ENCODE results near the gene CAP1. TPM values are rescaled to one million over a fixed set of nuclear protein-coding genes. Genes with fewer than 3 reads are reported as not detected.

Gene CAP1
- total and polyA plus RNA-seq, 2 donors (not counting 3 experiments of a cell fraction or from before 2014, with no cell fraction given): 191 to 427 TPM

DNA sequence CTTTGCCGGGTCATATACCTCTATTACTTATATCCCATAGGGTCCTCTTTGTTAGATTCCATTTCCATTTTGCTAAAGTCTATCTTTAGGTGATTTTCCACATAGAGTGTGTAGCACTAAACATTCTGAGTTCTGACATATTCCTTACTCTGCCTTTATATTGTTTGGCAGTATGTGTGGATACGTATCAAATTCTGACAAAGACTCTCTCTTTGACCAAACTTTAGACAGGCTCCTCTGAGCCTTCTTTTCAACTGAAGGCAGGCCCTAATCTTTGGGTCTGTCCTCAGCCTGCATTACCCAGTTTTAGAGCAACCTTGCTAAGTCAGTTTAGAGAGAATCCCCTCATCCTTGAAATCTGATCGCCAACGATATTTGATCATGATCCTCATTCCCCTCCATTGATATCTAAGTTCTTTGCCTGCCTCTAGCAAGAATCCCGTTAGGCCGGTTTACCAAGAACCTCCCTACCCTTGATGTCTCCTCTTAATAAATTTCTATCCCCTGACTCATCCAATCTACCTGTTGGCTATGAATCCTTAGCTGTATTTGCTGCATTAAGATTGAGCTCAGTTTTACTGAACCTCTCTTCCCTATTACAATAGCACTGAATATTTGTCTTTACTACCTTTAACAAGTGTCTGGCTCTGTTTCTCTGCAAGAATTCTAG, 66.9 kb downstream of the CAP1 start:
- FAIRE-seq (no peak), DNase-seq (ENCODE audit: low read depth, low spot score) (no peak)
- Histone ChIP-seq H3K27ac (ENCODE audit: insufficient read depth, low read depth, low read length) (no peak overlapping the region), H3K9me3 (replicated peaks; ENCODE audit: control insufficient read depth, insufficient read depth, low read length) (no peaks in the 10 kb centered on the region), H3K9ac (replicated peaks; ENCODE audit: extremely low read depth, insufficient read depth, low read length) (no peak overlapping the region), H3K4me2 (ENCODE audit: insufficient read depth, low read length) (no peak overlapping the region), H2AFZ (ENCODE audit: low read depth, low read length) (no peak overlapping the region), H3K36me3 (ENCODE audit: control insufficient read depth in 2 of 2, extremely low read depth in 1 of 2, insufficient read depth in 2 of 2, low read length in 2 of 2) (no peaks in the 10 kb centered on the region), H4K20me1 (replicated peaks; ENCODE audit: control insufficient read depth, extremely low read depth, insufficient read depth, low read length) (no peaks in the 10 kb centered on the region), H3K27me3 (ENCODE audit: control insufficient read depth in 2 of 2, insufficient read depth in 2 of 2, low read length in 2 of 2) (peaks cover 6 to 12% of the 10 kb centered on the region in 2 experiments), H3K4me3 (replicated peaks in 1 of 3; ENCODE audit: insufficient read depth in 1 of 3, low read depth in 1 of 3, low read length in 3 of 3) (no peak overlapping the region), H3K79me2 (ENCODE audit: control insufficient read depth, insufficient read depth, low read length) (no peaks in the 10 kb centered on the region), H3K9me1 (replicated peaks; ENCODE audit: control insufficient read depth, extremely low read depth, insufficient read depth, low read length) (no peaks in the 10 kb centered on the region), H3K4me1 (ENCODE audit: control insufficient read depth, extremely low read depth, insufficient read depth, low read length) (no peaks in the 10 kb centered on the region)
- ChIA-PET CTCF (interaction anchor here (1.0 kb wide), 2 partner anchors 9 to 37 kb away, joined by 3 to 4 read pairs; no protein-coding TSS in a partner anchor), POLR2A (no interaction called here)
- no TSS peak for BruUV-seq (replicated peaks)
- intact Hi-C loops (cut with micrococcal nuclease) (no loop called here), dilution Hi-C loops (cut with MboI; ENCODE audit: extremely low pct_ligation_motif_present, low sequenced_read_pairs) (no loop called here)
- TF ChIP-seq EZH2 (IDR thresholded peaks at IDR 0.05; ENCODE audit: borderline replicate concordance, low read depth, low read length, severe bottlenecking): no peak
- TF ChIP-seq FOS (IDR thresholded peaks at IDR 0.05; ENCODE audit: borderline replicate concordance, insufficient read depth, low read length): no peak
- TF ChIP-seq JUN (IDR thresholded peaks at IDR 0.05; ENCODE audit: borderline replicate concordance, insufficient read depth, insufficient read length, low read depth): no peak

DNA sequence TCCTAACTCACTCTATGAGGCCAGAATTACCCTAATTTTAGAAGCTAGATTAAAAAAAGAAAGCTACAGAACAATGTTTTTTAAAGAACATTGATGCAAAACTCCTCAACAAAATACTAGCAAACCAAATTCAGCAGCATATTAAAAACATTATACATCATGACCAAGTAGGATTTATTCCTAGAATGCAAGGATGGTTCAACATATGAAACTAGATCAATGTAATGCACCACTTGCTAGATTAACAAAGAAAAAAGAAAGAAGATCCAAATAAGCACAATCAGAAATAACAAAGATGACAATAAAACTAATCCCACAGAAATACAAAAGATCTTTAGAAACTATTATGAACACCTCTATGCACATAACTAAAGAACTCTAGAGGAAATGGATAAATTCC, 69.9 kb downstream of the CAP1 start:
- BruUV-seq (replicated peaks): no TSS peak
- TF ChIP-seq JUN (IDR thresholded peaks at IDR 0.05; ENCODE audit: borderline replicate concordance, insufficient read depth, insufficient read length, low read depth): no peak
- no peak for TF ChIP-seq FOS (IDR thresholded peaks at IDR 0.05; ENCODE audit: borderline replicate concordance, insufficient read depth, low read length)
- TF ChIP-seq, protein P1, sequence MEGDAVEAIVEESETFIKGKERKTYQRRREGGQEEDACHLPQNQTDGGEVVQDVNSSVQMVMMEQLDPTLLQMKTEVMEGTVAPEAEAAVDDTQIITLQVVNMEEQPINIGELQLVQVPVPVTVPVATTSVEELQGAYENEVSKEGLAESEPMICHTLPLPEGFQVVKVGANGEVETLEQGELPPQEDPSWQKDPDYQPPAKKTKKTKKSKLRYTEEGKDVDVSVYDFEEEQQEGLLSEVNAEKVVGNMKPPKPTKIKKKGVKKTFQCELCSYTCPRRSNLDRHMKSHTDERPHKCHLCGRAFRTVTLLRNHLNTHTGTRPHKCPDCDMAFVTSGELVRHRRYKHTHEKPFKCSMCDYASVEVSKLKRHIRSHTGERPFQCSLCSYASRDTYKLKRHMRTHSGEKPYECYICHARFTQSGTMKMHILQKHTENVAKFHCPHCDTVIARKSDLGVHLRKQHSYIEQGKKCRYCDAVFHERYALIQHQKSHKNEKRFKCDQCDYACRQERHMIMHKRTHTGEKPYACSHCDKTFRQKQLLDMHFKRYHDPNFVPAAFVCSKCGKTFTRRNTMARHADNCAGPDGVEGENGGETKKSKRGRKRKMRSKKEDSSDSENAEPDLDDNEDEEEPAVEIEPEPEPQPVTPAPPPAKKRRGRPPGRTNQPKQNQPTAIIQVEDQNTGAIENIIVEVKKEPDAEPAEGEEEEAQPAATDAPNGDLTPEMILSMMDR (IDR thresholded peaks at IDR 0.05; ENCODE audit: extremely low read depth in 1 of 2, insufficient read depth in 1 of 2, low read depth in 1 of 2, low read length in 2 of 2): no peak
- Histone ChIP-seq H3K79me2 (ENCODE audit: control insufficient read depth, insufficient read depth, low read length) (no peaks in the 10 kb centered on the region), H3K27ac (ENCODE audit: insufficient read depth, low read depth, low read length) (no peak overlapping the region), H3K4me3 (replicated peaks in 1 of 3; ENCODE audit: insufficient read depth in 1 of 3, low read depth in 1 of 3, low read length in 3 of 3) (no peak overlapping the region), H3K9ac (replicated peaks; ENCODE audit: extremely low read depth, insufficient read depth, low read length) (no peak overlapping the region), H2AFZ (ENCODE audit: low read depth, low read length) (no peak overlapping the region), H3K9me3 (replicated peaks; ENCODE audit: control insufficient read depth, insufficient read depth, low read length) (no peaks in the 10 kb centered on the region), H4K20me1 (replicated peaks; ENCODE audit: control insufficient read depth, extremely low read depth, insufficient read depth, low read length) (no peaks in the 10 kb centered on the region), H3K27me3 (ENCODE audit: control insufficient read depth in 2 of 2, insufficient read depth in 2 of 2, low read length in 2 of 2) (peaks cover 2 to 11% of the 10 kb centered on the region in 2 experiments), H3K4me1 (ENCODE audit: control insufficient read depth, extremely low read depth, insufficient read depth, low read length) (no peaks in the 10 kb centered on the region), H3K9me1 (replicated peaks; ENCODE audit: control insufficient read depth, extremely low read depth, insufficient read depth, low read length) (no peaks in the 10 kb centered on the region), H3K4me2 (ENCODE audit: insufficient read depth, low read length) (no peak overlapping the region), H3K36me3 (ENCODE audit: control insufficient read depth in 2 of 2, extremely low read depth in 1 of 2, insufficient read depth in 2 of 2, low read length in 2 of 2) (no peaks in the 10 kb centered on the region)
- CTCF ChIA-PET: interaction anchor here (1.0 kb wide), 1 partner anchor 34 kb away, joined by 4 read pairs; no protein-coding TSS in a partner anchor
- no peak for DNase-seq (ENCODE audit: low read depth, low spot score)
- FAIRE-seq: no peak
- POLR2A ChIA-PET: no interaction called here
- dilution Hi-C loops (cut with MboI; ENCODE audit: extremely low pct_ligation_motif_present, low sequenced_read_pairs) (no loop called here), intact Hi-C loops (cut with micrococcal nuclease) (no loop called here)
